GM19193 (cell line): ENCODE measurements around the gene NAPA.
A peak's percentile ranks its signal among the peaks of the same experiment; 100 is the strongest.

ENCODE experiments used
- POLR2A ChIP-seq: IDR thresholded peaks from 4 replicates; pipeline ENCODE4 v1.6.1; 2011; ENCODE audit not compliant: insufficient read depth, insufficient read length; ENCODE audit errors: extremely low read depth

Gene NAPA

DNA sequence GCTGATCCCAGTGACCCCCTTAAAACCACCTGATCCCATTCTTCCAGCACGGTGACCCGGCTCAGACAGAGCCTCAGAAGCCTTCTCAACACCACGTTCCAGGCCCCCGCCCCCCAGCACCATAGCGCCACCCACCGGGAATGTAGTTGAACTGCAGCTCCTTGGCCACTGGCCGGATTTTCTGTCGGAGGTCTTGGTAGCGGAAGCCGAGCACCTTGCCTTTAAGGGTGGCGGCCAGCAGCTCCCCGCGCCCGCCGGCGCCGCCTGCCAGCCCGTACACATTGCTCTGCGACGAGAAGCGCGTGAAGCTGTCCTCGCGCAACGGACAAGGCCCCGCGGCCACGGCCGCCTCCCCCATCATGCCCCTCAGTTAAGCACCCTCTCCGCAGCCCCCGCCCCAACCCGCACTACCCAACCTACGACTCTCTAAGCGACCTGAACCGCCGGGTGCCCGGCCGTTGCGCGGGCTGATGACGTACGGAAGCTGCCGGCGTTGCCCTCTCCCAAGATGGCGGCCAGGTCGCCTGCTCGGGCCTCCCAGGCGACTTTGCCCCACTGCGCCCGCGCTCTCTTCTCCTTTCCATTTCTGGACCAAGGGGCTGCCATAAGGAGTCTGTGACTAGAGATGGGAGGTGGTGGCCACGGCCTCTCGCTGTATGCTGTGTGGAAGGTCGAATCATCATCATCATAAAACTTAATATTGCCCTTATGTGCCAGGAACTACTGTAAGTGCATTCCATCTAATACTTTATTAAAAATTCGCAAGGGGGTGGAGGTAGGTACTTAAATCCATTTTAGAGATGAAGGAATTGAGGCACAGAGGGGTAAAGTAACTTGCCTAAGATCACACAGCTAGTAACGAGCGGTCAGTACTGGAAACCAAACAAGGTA lies 30.8 kb downstream of the NAPA start, which contains the start of gene KPTN:
KPTN (minus strand) TSS at position 420 of the 891 bp plus-strand sequence; CDS start at position 361, 59 bp downstream.
- peak; percentile 88 for TF ChIP-seq POLR2A

DNA sequence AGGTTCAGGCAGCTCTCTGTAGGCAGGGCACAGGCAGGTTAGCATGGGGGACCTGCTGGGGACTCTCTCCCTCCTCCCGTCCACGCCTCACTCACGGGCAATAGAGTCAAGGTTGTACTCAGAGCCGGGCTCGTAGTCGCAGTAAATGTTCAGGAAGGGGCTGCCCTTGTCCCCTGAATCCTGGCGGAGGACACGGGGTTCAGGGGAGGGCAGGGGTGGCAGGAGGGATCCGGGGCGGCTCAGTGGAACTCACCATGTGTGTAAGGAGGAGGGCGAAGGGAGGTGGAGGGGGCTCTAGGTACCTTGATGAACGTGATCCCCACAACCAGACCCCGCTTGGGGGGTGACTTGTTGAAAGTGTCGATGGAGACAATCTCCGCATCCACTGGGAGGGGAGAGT lies 31.7 kb downstream of the NAPA start:
- TF ChIP-seq POLR2A = no peak

DNA sequence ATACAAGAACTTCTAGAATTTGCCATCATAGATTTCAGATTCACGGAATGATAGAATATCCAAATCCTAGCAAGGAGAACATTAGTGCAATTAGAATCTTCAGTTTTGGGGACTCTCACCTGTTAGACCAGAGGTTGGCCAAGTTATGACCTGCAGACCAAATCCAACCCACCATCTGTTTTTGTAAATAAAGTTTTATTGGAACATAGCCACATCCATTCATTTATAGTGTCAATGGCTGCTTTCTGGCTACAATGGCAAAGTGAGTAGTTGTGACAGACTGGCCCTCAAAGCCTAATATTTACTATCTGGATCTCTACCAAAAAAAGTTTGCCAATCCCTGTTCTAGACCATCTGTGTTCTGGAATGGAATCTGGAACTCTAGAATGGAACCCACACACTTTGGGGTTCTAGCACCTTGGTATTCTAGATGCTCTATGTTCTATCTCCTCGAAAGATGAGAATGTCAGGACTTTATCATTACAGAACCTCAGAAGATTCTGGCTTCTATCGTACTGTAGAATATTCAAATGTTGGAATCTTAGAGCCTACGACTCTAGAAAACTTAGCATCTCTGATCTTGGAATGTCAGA lies 33.3 kb downstream of the NAPA start:
- no peak for TF ChIP-seq POLR2A

DNA sequence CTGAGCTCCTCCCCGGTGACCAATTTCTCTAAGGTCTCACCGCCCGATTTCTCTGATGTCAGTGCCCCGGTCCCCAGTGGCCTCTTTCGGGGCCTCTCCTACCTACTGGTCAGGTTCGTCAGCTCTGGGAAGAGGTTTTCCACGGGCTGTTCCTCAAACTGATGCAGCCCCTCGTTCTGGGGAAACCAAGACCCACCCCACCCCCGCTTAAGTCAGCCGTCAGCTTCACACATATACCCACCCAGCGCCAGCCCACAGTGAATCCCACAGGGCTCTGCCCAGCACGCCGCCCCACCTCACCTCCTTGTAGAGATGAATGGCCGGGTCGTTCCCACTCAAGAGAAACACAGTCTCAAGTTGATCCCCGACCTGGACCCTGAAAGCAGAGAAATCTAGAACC lies 34.2 kb downstream of the NAPA start:
- no peak for TF ChIP-seq POLR2A

DNA sequence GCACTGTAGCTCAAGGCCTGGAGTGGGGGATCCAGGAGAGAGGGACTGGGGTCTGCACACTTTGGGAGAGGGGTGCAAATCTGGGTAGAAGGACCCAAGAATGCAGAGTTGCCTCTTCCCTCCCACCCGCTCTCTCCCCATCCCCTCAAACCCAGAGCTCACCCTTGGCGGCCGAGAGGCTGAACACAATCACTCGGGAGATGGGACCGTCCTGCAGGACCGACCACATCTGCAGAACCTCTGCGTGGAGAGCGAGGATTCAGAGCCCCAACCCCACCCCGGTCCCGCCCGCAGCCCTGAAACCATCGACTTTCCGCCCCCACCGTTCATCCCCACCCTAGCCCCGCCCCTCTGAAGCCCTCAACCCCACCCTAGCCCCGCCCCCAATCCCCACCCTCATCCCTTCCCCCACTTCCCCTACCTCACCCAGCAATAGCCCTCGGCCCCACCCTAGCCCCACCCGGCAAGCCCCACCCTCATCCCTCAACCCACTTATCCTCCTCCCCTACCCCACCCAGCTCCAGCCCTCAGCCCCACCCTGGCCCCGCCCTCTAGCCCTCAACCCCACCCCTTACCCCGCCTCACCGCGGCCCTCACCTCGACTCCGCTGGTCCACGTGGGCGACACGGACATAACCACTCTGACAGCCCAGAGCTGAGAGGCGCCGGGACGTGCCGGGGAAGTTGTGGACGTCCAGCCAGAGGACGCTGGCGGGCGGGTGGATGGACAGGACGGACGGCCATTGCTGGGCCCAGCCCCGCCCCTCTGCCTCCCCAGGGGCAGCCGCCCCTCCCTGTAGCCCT lies 35.0 kb downstream of the NAPA start:
- TF ChIP-seq POLR2A = no peak

DNA sequence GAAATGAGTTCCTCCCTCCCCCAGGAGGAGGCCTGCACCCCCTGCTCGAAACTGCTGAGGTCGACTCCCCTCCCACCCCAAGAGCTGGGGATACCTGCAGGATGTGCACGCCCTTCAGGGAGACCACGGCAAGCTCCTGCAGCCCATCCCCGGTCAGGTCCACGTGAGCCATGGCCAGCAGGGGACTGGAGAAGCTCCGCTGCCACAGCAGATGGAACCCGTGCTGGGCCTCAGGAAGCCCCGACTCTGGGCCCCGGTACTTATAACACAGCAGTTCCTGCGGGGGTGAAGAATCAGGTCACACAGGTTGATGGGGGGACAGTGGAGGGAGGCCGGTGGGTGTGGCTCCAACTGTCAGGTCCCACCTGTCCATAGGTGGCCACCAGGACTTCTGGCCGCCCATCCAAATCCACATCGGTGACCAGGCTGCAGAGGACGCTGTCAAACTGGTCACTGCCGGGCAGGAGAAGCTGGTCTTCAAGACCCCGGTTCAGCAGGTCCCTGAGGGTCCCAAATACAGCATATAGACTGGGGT lies 38.4 kb downstream of the NAPA start:
- no peak for TF ChIP-seq POLR2A

DNA sequence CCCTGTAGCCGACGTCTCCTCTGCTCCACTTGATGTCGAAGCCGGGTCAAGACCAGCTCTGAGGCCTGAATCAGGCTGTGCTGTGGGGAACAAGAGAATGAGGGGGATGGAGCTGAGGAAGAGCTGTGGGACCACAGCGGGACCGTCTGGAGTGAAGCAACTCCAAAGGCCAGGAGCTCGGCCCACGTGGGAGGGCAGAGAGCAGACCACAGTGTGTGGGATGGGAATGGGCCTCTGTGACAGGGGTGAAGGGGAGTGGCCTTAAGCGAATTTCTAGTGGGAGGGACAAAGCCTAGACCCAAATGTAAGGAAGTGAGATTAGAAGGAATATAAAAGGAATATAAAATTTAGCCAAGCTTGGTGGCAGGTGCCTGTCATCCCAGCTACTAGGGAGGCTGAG lies 39.4 kb downstream of the NAPA start:
- TF ChIP-seq POLR2A = no peak

DNA sequence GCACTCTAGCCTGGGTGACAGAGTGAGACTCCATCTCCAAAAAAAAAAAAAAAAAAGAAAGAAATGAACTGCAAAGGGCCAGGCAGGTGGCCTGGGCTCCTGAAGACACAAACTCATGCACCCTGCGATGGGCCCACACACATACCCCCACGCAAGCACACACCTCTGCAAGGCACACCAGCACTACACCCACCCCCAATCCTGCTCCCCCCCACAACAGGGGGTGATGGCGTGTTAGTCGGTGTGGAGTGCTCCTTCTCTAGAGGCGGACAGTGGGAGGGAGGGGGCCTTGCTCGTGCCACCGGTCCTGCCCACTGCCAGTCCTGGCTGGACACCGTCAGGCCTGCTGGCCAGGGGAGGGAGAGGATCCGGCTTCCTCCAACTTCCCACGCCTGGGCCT lies 41.5 kb downstream of the NAPA start:
- no peak for TF ChIP-seq POLR2A

DNA sequence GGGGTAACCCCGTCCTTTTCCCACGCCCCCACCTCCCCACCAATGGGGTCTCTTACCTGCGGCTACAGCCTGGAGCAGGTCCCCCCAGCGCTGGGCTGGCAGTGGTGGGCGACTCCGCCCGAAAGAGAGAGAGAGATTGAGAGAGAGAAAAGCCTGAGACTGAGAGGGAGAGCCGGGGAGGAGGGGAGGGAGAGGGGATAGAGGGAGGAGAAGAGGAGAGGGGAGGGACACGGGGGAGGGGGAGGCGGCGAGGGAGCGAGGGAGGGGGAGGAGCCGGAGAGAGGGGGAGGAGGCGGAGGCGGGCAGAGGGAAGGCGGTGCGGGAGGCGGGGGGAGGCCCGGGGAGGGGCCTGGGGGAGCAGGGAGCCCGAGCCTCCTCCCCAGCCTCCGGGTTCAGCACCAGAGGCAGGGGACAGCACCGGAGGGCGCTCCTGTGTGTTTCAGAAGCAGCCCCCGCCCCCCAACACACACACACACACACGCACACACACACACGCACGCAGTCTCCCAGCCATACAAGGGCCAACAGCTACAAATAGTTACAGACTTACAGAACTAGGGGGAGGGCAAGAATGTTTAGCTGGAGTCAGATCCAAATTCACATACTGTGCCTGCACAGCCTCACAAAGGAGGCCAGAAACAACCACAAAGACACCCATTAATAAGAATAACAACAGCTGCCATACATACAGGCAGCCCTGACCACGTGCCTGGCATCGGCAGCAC lies 43.0 kb downstream of the NAPA start, which contains the start of gene SLC8A2:
SLC8A2 (minus strand) TSS at position 161 of the 725 bp plus-strand sequence. CDS start 5,490 bp downstream, outside the sequence.
- TF ChIP-seq POLR2A = no peak

DNA sequence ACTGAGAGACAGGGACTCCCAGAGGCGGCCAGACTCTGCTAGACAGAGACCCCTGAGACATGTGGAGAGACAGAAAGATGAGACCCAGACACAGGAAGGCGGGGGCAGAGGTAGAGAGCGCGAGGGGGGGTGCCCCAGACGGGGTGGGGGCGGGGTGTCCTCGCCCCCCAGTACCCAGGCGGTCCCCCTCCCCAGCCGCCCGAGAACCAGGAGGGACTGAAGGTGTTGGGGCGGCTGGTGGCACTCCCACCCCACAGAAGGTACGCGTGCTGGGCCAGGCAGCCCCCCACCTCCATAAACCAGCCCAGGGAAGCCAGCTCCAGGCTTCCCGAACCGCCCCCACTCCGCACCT lies 43.5 kb downstream of the NAPA start:
- no peak for TF ChIP-seq POLR2A

DNA sequence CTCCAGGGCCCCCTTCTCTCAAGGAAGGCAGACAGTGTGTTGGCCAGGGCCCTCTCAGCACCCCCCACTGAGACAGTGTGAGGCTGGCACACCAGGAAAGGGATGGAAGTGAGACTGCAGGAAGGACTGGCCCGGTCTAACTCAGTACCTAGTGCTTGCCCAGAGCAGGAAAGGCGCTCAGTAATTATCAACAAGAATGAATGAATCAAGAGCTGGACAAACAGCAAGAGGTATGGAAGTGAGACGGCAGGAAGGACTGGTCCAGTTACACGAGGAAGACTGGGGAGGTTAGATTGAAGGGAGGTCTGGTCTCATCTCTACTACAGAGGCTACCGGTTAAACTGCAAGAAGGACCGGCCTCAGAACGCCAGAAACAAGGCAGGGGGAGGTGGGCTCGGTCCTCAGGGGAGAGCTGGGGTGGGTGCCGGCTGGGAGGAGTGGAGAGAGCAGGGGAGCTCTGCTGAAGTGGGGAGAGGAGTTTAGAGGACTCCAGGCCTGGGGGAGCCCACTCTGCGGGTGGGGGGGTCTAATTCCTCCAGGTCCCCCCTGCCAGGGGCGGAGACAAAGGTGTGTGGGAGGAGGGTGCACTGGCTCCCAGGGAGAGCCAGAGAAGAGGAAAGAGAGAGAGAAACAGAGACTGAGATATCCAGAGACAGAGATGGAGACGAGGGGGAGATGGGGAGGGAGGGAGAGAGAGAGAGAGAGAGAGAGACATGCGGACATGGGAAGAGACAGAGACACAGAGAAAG lies 44.2 kb downstream of the NAPA start:
- no peak for TF ChIP-seq POLR2A

DNA sequence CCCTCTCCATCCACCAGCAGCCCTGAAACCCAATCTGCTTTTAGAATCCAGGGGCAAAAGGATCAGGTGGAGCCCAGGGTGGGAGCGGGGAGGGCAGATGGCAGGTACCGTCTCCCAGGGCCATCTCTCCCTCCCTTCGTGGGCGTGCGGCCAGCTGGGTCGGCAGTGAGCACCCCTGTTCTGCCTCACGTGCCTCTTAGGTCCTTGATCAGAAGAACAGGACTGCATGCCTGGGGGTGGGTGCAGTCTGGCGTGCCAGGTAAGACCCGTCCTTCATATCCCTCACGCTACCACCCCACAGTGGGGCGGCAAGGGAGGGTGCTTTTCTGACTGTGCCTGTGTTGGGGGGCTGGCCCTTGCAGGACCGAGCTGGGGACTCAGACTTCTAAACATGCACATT lies 45.1 kb downstream of the NAPA start:
- no peak for TF ChIP-seq POLR2A

DNA sequence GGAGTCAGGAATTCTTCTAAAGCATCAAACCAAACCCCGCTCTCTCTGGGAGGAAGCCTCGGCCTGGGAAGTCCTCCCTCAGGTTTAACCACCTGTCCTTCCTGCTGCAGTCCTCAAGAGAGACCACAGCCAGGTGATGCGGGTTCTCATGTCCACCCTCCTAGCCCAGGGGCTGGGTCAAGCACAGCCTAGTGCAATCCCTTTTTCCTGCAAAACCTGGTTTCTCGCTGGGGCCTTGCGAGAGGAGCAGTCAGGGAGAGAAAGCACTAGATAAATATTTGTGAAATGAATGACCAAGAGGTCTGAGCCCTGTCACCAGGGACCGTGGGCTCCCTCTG lies 45.5 kb downstream of the NAPA start:
- TF ChIP-seq POLR2A = no peak

DNA sequence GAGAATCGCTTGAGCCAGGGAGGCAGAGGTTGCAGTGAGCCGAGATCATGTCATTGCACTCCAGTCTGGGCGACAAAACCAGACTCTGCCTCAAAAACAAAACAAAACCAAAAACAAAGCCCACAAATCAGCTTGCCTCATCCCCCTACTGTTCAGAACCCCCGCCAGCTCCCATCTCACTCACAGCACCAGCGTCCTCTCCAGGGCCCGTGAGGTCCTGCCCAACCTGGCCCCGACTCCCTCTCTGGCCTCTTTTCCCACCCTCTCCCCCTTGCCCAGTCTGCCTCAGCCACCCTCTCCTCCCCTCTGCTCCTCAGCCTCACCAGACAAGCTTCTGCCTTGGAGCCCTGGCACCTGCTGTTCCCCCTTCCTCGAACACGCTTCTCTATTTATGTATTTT lies 46.9 kb downstream of the NAPA start:
- TF ChIP-seq POLR2A = no peak
